Measurements from ENCODE around the gene MIB2.
"Not testable (repeated sequence)": the region's sequence is repeated elsewhere in the genome, so short reads cannot be mapped to it uniquely, and the experiment has no call there.

MIB2 gene

DNA sequence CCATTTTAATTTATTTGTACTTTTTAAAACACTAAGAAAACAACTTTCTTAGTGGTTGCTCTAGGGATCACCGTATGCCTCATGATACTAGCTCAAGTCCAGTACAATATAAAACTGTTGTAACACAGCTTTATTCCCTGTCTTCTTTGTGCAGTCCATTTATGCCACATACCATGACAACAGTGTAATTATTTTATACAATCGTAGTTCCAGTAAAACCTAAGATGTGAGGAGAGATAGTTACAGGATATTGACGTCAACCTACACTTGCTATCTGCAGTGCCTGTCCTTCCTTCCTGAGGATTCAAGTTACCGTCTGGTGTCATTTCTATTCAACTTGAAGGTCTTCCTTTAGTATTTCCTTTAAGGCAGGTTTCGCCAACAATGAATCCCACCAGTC is 31.0 kb downstream of the MIB2 start:
- DNase-seq (ENCODE audit: low read depth in 1 of 2, low spot score in 1 of 2): not testable (repeated sequence)

- DNase-seq (ENCODE audit: low read depth in 1 of 2, low spot score in 1 of 2): not testable (repeated sequence)
Measured at GRCh38 chr1:1647567-1648241, 32.4 kb downstream of the MIB2 start.

DNA sequence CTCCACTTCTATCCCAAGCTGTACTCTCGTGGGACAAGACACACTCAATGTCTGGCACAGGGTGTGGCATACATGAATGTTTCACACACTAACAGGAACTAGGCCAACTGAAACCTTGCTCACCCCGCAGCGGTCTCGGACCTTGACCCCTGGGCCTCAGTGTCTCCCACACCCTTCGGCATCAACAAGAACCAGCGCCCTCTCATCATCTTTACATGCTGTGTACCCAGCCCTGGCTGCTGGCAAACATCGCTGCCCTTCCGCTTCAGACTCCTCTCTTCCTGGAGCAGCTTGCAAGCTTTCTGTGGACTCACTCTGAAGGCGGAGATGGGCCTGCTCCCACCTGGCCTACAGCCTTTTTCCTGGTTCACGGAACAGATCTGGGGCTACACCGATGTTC is 33.0 kb downstream of the MIB2 start:
- not testable (repeated sequence) for DNase-seq (ENCODE audit: low read depth in 1 of 2, low spot score in 1 of 2)

- peak; percentile 100 for DNase-seq (ENCODE audit: low read depth in 1 of 2, low spot score in 1 of 2)
Measured at GRCh38 chr1:1658583-1659549, 43.6 kb downstream of the MIB2 start, which contains the start of gene CDK11B. CDK11B (minus strand) TSS chr1:1659004; CDS start chr1:1657485, 1,519 bp downstream.

DNA sequence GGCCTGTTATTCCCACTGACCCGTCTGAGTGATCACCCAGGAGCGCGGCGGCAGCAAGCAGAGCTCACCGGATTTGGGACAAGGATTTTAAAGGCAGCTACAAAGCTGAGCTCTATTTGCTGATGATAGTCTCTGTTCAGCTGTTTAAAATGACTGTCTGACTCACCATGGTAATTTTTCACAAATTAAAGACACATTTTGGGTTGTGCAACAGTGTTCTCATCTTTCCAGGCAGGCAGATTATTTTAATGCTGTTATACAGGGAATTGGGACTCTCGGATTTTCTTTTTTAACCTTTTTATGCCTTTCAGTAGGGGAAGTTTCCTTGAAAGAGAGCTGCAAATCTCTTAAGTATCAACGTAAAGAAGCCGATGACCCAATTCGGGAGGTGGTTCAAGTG is 47.1 kb downstream of the MIB2 start:
- DNase-seq (ENCODE audit: low read depth in 1 of 2, low spot score in 1 of 2): not testable (repeated sequence)

- not testable (repeated sequence) for DNase-seq (ENCODE audit: low read depth in 1 of 2, low spot score in 1 of 2)
Measured at GRCh38 chr1:1662830-1663560, 47.7 kb downstream of the MIB2 start.

- DNase-seq (ENCODE audit: low read depth in 1 of 2, low spot score in 1 of 2): not testable (repeated sequence)
Measured at GRCh38 chr1:1664318-1664717, 49.0 kb downstream of the MIB2 start.

GRCh38 chr1:1664941-1665814 is 49.9 kb downstream of the MIB2 start:
- DNase-seq (ENCODE audit: low read depth in 1 of 2, low spot score in 1 of 2): no peak

- no peak for DNase-seq (ENCODE audit: low read depth in 1 of 2, low spot score in 1 of 2)
Measured at GRCh38 chr1:1665815-1666251, 50.5 kb downstream of the MIB2 start.

GRCh38 chr1:1666526-1666925 is 51.2 kb downstream of the MIB2 start:
- DNase-seq (ENCODE audit: low read depth in 1 of 2, low spot score in 1 of 2): no peak

DNA sequence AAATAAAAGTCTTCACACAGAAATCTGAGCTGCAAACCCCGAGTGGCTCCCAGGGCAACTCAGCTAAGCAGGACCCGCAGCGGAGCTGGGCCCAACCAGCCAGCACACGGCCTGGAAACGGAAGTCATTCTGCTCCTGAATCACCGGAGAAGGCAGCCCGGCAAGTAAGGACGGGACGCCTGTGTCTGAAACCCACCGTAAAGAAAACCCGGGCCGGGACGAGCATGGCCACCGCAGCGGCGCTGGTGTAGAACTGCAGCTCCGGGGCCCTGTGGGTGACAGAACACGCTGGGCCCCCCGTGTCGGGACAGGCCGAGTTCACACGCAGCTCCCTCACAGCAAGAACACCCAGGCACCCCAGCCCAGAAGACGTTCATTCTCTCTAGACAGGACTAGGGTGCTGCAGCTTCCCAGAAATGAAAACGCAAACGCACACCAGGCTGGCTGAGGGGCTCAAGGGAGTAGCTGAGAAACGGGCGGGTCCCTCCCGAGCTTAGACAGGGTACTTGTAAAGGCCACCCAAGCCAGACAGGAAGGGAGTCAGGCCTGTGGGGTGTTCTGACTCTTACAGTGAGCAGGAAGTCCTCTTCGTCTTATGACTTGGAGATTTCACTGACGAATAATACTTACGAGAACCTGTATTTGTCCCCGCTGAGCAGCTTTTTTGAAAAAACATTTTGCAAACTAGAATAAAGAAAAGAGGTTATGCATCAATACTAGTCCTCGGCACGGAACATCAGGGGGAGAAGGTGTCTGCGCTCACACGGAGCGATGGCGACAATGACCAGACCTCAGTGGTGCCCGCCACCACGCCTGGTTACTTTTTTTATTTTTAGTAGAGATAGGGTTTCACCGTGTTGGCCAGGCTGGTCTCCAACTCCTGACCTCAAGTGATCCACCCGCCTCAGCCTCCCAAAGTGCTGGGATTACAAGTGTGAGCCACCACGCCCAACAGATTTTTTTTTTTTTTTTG is 54.5 kb downstream of the MIB2 start:
- DNase-seq (ENCODE audit: low read depth in 1 of 2, low spot score in 1 of 2): no peak

- no peak for DNase-seq (ENCODE audit: low read depth in 1 of 2, low spot score in 1 of 2)
Measured at GRCh38 chr1:1670866-1671265, 55.6 kb downstream of the MIB2 start.

DNA sequence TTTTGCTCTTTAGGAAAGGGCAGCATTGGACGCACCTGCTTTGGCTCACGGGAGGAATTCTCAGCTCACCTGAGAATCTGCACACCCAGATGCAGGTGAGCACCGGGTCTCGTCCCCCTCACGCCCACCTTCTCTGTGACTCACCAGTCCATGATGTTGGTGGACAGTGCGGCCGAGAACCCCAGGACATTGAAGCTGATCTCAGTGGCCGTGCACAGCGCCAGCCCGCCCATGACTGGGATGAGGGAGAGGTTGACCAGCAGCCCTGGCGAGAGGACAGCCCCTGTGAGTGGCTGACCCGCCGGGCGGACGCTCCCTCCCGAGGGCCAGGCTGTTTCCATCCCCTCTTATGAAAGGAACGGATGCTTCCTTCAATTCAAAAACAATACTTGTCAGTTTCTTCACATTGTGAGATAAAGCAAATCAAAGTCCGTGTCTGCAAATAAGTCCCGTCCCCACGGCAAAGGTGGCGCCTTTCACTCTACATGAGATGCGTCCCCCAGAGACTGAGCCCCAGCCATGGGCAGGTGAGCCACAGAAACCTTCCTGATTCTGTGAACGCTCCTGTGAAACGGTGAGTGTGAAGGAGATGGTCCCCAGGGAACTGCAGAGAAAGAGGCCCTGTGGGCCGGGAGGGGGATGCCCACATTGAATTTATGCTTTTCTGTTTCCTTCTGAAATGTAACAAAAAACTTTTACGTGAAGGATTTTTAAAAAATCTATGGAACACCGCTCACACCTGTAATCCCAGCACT is 56.2 kb downstream of the MIB2 start:
- no peak for DNase-seq (ENCODE audit: low read depth in 1 of 2, low spot score in 1 of 2)

DNA sequence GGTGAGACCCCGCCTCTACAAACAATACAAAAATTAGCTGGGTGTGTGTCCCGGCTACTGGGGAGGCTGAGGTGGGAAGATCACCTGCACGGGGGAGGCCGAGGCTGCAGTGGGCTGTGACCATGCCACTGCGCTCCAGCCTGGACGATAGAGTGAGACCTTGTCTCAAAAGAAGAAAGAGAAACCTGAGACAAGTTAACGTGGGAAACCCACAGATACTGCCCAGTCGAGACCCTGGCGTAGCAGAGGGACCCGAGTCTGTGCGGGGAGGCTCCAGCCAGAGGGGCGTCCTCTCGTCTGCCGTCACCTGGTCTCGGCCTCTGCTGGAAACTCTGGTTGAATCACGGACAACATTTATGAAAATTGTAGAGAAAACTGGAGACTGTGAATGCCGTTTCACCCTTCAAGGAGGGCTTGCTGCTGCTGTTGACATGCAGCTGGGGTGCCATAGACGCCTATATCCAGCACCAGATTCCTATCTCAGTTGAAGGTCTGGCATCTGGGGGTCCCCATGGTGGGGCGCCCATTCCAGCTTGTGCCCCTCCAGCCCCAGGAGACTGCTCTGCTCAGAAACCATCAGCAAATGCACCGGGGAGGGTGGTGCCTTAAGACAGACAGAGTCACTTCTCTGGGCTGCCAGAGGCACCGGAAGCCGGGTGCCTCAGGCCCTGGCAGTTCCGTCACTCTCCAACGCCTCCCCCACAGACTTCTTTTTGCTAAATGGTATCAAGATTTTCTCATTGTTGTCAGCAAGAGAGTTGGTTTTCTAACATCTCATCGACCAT is 57.1 kb downstream of the MIB2 start:
- DNase-seq (ENCODE audit: low read depth in 1 of 2, low spot score in 1 of 2): no peak

- DNase-seq (ENCODE audit: low read depth in 1 of 2, low spot score in 1 of 2): not testable (repeated sequence)
Measured at GRCh38 chr1:1674806-1675205, 59.5 kb downstream of the MIB2 start.

- DNase-seq (ENCODE audit: low read depth in 1 of 2, low spot score in 1 of 2): not testable (repeated sequence)
Measured at GRCh38 chr1:1675218-1675617, 59.9 kb downstream of the MIB2 start.

GRCh38 chr1:1676087-1676486 is 60.8 kb downstream of the MIB2 start:
- DNase-seq (ENCODE audit: low read depth in 1 of 2, low spot score in 1 of 2): not testable (repeated sequence)

Measured in activated CD4-positive, alpha-beta T cell treated with anti-CD3 and anti-CD28 coated beads, Interleukin-2, amount 50 U/mL, for 24 hours (primary cell).